Common myeloid progenitor, CD34-positive (primary cell): Measurements from ENCODE around the gene MEF2A.

Experiments
- CTCF ChIA-PET: fragments of 350-600 bp; sonication (Branson Sonifier 250); formaldehyde crosslinking; loops from one replicate; lab custom pipeline; 2021; ENCODE audit warnings: antibody characterized with exemption; lab: Charles Lee
- POLR2A ChIA-PET: fragments of 350-600 bp; sonication (Branson Sonifier 250); formaldehyde crosslinking; loops from one replicate; lab custom pipeline; 2021; ENCODE audit warnings: antibody characterized with exemption; lab: Charles Lee
- DNase-seq, 3 donors: peaks; one replicate each; pipeline versions ENCODE4 v3.0.0 to v3.0.0-alpha.2; 2013
- H3K27ac ChIP-seq, 2 experiments: 1 replicate in 1 of 2; 2 replicates in 1 of 2; pipeline ENCODE4 v1.7.0; 2013; ENCODE audit warnings: inconsistent platforms in 2 of 2, low read length in 2 of 2, mild to moderate bottlenecking in 2 of 2, low read depth in 1 of 2, moderate library complexity in 1 of 2; ENCODE audit not compliant: severe bottlenecking in 2 of 2, insufficient read depth in 1 of 2, poor library complexity in 1 of 2
- H3K27me3 ChIP-seq, 5 experiments: replicated peaks in 2 of 5; 1 replicate in 3 of 5; 2 replicates in 2 of 5; pipeline versions ENCODE4 v1.6.1 to v1.7.0; 2013; ENCODE audit warnings: low read length in 4 of 5, mild to moderate bottlenecking in 2 of 5, moderate library complexity in 2 of 5, inconsistent platforms in 1 of 5; ENCODE audit not compliant: insufficient read depth in 5 of 5, control insufficient read depth in 4 of 5
- H3K36me3 ChIP-seq, 4 experiments: 1 replicate in 2 of 4; 2 replicates in 2 of 4; pipeline versions ENCODE4 v1.6.1 to v1.7.0; 2013; ENCODE audit warnings: low read length in 3 of 4, control low read depth in 1 of 4, mild to moderate bottlenecking in 1 of 4; ENCODE audit not compliant: control insufficient read depth in 4 of 4, insufficient read depth in 4 of 4
- H3K4me1 ChIP-seq, 4 experiments: 1 replicate in 3 of 4; 2 replicates in 1 of 4; pipeline versions ENCODE4 v1.6.1 to v1.7.1; 2013; ENCODE audit warnings: low read length in 3 of 4, mild to moderate bottlenecking in 3 of 4, control low read depth in 1 of 4, inconsistent platforms in 1 of 4, moderate library complexity in 1 of 4; ENCODE audit not compliant: control insufficient read depth in 4 of 4, insufficient read depth in 4 of 4; ENCODE audit errors: control extremely low read depth in 1 of 4
- H3K4me3 ChIP-seq, 7 experiments: 1 replicate in 4 of 7; 2 replicates in 3 of 7; pipeline versions ENCODE4 v1.5.1 to v1.7.0; 2013; ENCODE audit warnings: mild to moderate bottlenecking in 7 of 7, low read length in 6 of 7, moderate library complexity in 6 of 7, inconsistent platforms in 2 of 7, low read depth in 2 of 7, control low read depth in 1 of 7; ENCODE audit not compliant: insufficient read depth in 4 of 7, control insufficient read depth in 1 of 7; ENCODE audit errors: extremely low read depth in 1 of 7
- H3K9me3 ChIP-seq, 5 experiments: 1 replicate in 4 of 5; 2 replicates in 1 of 5; pipeline versions ENCODE4 v1.6.1 to v1.7.1; 2013; ENCODE audit warnings: low read length in 4 of 5, mild to moderate bottlenecking in 2 of 5, inconsistent platforms in 1 of 5, low read depth in 1 of 5, moderate library complexity in 1 of 5; ENCODE audit not compliant: control insufficient read depth in 4 of 5, insufficient read depth in 2 of 5; ENCODE audit errors: control extremely low read depth in 1 of 5
- WGBS: methylation state at CpG from one replicate; pipeline ENCODE4 v1.1.5; 2013; ENCODE audit not compliant: insufficient coverage; 5-methylcytosine and 5-hydroxymethylcytosine counted together

MEF2A gene

GRCh38 chr15:99604865-99605264 lies 39.1 kb downstream of the MEF2A start:
- WGBS, result 91% methylated on average over 6 of the region's 6 CpGs

GRCh38 chr15:99605490-99605931 lies 39.7 kb downstream of the MEF2A start:
- no peak overlapping the region for H3K4me3 ChIP-seq
- no peak for DNase-seq
- WGBS, result 100% methylated on average over 3 of the region's 6 CpGs
- ChIA-PET POLR2A (no interaction called here), CTCF (no interaction called here)
- no peaks in the 10 kb centered on the region for H3K27me3 ChIP-seq
- peaks cover 0 to 8% (median 4%) of the 10 kb centered on the region in 4 experiments for H3K36me3 ChIP-seq
- no peak overlapping the region for H3K27ac ChIP-seq
- H3K9me3 ChIP-seq, result peaks cover 0 to 1% (median 0%) of the 10 kb centered on the region in 5 experiments
- no peaks in the 10 kb centered on the region for H3K4me1 ChIP-seq

More at GRCh38 chr15:99604865-99605264, 39.1 kb downstream of the MEF2A start:
- Histone ChIP-seq H3K4me1 (no peaks in the 10 kb centered on the region), H3K27ac (no peak overlapping the region), H3K4me3 (no peak overlapping the region), H3K27me3 (no peaks in the 10 kb centered on the region), H3K9me3 (peaks cover 0 to 8% (median 0%) of the 10 kb centered on the region in 5 experiments), H3K36me3 (peaks cover 6 to 13% (median 9%) of the 10 kb centered on the region in 4 experiments)
- DNase-seq, result no peak
- POLR2A ChIA-PET, result interaction anchor here (0.6 kb wide), 1 partner anchor 49 kb away, joined by 3 read pairs; no protein-coding TSS in a partner anchor
- CTCF ChIA-PET, result no interaction called here

- Histone ChIP-seq H3K27me3 (no peaks in the 10 kb centered on the region), H3K27ac (no peak overlapping the region), H3K36me3 (peaks cover 0 to 8% (median 3%) of the 10 kb centered on the region in 4 experiments), H3K9me3 (no peaks in the 10 kb centered on the region), H3K4me1 (no peaks in the 10 kb centered on the region), H3K4me3 (no peak overlapping the region)
- WGBS, result no CpG with 5 or more reads among the region's 5 CpGs
- ChIA-PET POLR2A (no interaction called here), CTCF (no interaction called here)
- no peak for DNase-seq
These were observed 40.2 kb downstream of the MEF2A start for GRCh38 chr15:99605990-99606389.

GRCh38 chr15:99606646-99607045 lies 40.9 kb downstream of the MEF2A start:
- Histone ChIP-seq H3K9me3 (no peaks in the 10 kb centered on the region), H3K27me3 (no peaks in the 10 kb centered on the region), H3K4me3 (no peak overlapping the region), H3K27ac (no peak overlapping the region), H3K4me1 (no peaks in the 10 kb centered on the region), H3K36me3 (peaks cover 0 to 8% (median 3%) of the 10 kb centered on the region in 4 experiments)
- ChIA-PET POLR2A (no interaction called here), CTCF (no interaction called here)
- no CpG with 5 or more reads among the region's 2 CpGs for WGBS
- DNase-seq, result no peak

- no peak overlapping the region for H3K4me3 ChIP-seq
- CTCF ChIA-PET, result interaction anchor here (0.7 to 1.0 kb wide), 2 partner anchors 15 to 582 kb away, joined by 3 read pairs; no protein-coding TSS in a partner anchor
- H3K9me3 ChIP-seq, result no peaks in the 10 kb centered on the region
- no peak overlapping the region for H3K27ac ChIP-seq
- no peak for DNase-seq
- peaks cover 0 to 25% (median 15%) of the 10 kb centered on the region in 4 experiments for H3K4me1 ChIP-seq
- no peaks in the 10 kb centered on the region for H3K27me3 ChIP-seq
- H3K36me3 ChIP-seq, result peaks cover 0 to 6% (median 0%) of the 10 kb centered on the region in 4 experiments
- POLR2A ChIA-PET, result no interaction called here
- WGBS, result 100% methylated on average over 1 of the region's 3 CpGs
These were observed 47.7 kb downstream of the MEF2A start for GRCh38 chr15:99613481-99613880.

- Histone ChIP-seq H3K9me3 (no peaks in the 10 kb centered on the region), H3K4me1 (peaks cover 0 to 28% (median 15%) of the 10 kb centered on the region in 4 experiments), H3K27me3 (no peaks in the 10 kb centered on the region), H3K36me3 (peaks cover 0 to 6% (median 0%) of the 10 kb centered on the region in 4 experiments), H3K4me3 (no peak overlapping the region), H3K27ac (peak overlapping the region in 1 of 2 experiments; percentile 43)
- DNase-seq, result peak; percentile 22 to 82 (median 79)
- CTCF ChIA-PET, result interaction anchor here (0.7 to 1.0 kb wide), 2 partner anchors 16 to 581 kb away, joined by 3 read pairs; no protein-coding TSS in a partner anchor
- POLR2A ChIA-PET, result no interaction called here
- no CpG with 5 or more reads among the region's 6 CpGs for WGBS
These were observed 48.3 kb downstream of the MEF2A start for GRCh38 chr15:99613887-99614647.

- peak; percentile 9 to 65 (median 62) for DNase-seq
- H3K27me3 ChIP-seq, result no peaks in the 10 kb centered on the region
- CTCF ChIA-PET, result interaction anchor here (0.7 to 1.4 kb wide), 2 partner anchors 11 to 90 kb away, joined by 3 to 4 read pairs; no protein-coding TSS in a partner anchor
- POLR2A ChIA-PET, result no interaction called here
- H3K36me3 ChIP-seq, result peaks cover 0 to 6% (median 0%) of the 10 kb centered on the region in 4 experiments
- 0% methylated on average over 1 of the region's 1 CpG for WGBS
- H3K4me1 ChIP-seq, result peaks cover 0 to 29% (median 15%) of the 10 kb centered on the region in 4 experiments
- H3K9me3 ChIP-seq, result no peaks in the 10 kb centered on the region
- H3K27ac ChIP-seq, result peak overlapping the region; percentile 4 to 43
- H3K4me3 ChIP-seq, result peak overlapping the region in 1 of 7 experiments; percentile 20
These were observed 49.0 kb downstream of the MEF2A start for GRCh38 chr15:99614749-99615288.
